HG02763 (cell line): ENCODE results near the gene ADNP2.
A peak's percentile ranks its signal among the peaks of the same experiment; 100 is the strongest.
"Not testable (repeated sequence)": the region's sequence is repeated elsewhere in the genome, so short reads cannot be mapped to it uniquely, and the experiment has no call there.

Experiments used
- ATAC-seq: cut with Tn5 transposase; IDR thresholded peaks from one replicate; pipeline ENCODE4 v1.9.1; 2021; ENCODE audit warnings: mild to moderate bottlenecking, moderate library complexity; ENCODE audit not compliant: unreplicated experiment

The ADNP2 gene

DNA sequence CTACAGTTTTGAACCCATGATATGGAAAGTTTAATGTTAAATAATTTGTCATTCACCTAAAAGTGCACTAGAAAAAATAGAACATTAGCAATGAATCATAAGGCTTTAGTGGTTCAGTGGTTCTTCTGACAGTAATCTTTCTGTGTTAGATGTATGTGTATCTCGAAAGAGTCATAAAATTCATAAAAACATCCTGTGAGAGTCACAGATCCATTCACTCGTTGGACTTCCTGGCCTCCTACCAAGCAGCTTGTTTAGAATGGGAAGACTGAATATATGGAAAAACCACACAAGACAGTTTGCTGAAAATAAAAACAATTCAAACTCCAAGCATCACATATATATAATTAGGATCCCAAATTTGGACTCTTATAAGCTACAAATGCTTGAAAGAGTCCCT lies 34.8 kb downstream of the ADNP2 start:
- no peak for ATAC-seq

DNA sequence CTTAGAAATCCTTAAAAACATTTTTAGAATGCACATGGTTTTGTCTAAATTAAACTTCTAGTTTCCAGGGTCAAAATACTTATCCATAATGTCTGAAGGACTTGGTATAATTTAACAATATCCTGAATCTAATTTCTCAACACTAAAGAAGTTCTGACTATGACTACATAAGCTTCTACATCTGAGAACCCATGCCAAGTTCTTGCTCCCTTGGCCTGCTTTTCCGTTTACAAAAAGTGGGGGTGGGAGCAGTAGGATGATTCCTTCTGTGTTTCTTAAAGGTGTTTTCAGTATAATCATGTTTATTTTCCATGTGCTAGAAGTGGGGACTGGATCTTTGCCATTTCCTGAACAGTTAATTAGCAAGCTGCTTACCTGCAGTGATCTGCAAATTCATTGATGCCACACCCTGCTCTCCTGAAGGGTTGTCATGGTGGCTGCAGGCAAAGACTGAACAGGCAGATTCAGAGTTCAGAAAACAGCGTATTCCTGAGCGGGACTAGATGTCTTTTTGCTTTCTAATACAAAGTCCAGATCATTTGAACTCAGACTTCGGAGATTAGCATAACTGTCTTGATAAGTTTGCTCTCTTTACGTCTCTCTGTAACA lies 36.2 kb downstream of the ADNP2 start:
- ATAC-seq, result no peak

DNA sequence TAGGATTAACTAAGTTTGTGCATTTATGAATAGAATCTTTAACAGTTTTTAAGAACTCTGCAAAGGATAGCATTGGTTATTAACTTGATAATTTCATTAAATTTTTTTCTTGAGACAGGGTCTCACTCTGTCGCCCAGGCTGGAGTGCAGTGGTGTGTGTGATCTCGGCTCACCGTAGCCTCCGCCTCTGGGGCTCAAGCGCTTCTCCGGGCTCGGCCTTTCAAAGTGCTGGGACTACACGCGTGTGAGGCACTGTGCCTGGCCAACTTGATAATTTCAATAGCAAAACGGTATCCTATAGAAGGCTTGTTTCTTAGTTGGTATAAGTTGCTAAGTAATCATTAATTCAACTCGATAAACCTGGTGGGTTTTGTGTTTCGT lies 38.0 kb downstream of the ADNP2 start:
- ATAC-seq, result peak; percentile 21

DNA sequence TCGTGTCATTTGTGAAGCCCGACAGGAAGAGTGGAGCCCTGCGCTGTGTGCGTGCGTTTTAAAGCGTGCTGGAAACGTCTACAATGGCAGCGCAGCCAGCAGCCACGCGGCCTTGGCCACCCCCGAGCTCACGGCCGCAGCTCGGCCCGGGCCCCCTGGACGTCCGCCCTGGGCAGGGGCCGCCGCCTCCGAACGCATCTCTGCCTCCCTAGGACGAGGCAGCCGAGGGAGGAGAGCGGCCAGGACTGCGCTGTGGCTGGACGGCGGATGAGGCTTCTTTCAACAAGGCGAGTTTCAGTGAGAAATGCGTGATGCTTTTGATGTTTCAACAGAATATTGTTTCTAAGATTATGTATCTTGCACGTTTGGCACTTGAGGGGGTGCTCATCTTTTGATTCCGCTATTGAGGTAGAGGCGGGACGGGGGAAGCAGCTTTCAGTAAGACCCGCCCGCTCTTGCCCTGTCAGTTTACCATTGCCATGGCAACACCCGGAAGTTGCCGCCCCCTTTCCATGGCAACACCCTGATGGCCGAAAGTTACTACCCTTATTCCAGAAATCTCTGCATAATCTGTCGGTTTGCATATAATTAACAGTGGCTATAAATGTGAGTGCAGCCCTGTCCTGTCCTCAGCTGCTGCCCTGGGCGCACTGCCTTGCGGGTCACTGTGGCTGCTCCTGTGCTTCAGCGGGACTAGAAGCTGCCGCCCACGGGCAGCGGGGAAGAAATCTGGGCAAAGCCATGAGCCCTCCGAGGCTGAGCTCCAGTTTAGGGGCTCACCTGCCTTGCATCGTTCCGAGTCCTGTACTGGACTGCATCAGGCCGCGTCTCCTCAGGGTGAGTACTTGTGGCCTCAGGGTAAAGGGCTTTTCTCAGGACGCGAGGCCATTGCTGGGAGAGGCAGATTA lies 38.6 kb downstream of the ADNP2 start:
- ATAC-seq, result peak; percentile 79

DNA sequence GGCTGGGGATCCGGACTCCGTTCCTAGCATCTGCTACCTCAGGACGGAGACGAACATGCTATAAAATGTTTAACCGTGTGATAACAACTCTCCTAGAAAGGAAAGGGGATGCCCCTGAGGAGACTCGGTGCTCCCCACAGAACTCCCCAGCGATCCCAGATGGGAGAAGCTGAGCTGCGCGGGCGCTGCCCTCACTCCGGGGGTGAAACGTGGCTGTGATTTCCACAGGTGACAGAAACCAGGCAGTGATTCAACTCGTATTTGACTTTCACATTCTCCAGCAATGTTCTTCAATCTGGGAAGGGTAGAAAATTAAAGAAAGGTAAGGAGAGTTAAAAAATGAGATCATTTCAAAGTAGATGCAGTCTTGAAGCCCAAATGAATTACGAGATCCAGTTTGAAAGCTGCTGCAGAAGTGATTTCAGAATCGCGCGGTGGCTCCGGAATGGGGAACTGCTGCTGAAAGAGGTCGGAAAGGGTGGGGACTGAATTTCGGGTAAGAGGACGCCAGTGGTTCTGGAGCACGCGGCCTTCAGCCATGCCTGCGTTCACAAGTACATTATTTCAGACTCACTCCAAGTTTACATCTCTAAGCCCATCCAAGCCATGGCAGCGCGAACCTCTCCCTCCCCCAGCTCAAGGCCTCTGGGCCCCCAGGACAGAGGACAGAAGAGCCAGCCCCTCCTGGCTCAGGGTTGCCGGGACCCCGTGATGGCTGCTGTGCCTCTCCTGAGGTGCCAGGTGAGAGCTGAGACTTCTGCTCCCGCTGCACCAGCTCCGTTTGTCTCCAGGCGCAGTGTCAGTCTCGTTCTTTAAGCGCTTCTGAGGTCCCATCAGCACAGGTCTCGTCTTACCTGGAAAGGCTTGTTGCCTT lies 39.5 kb downstream of the ADNP2 start:
- no peak for ATAC-seq

DNA sequence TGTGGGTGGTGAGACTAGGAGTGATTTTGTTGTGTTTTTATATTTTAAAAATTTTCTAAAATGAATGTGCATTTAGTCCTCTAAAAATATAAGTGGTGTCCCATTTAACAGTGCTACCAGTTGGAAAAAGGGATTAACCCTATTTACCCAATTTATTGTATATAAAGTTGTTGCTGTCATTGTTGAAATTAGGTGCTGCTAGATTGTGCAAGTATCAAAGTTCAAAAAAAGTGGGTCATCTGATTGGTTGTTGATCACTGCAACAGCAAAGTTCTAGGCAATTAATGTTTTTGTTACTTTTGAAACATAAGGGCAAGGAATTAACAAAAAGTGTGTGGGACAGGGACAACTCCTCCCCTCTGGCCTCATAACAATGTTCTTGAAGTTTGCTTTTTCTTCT lies 40.6 kb downstream of the ADNP2 start:
- ATAC-seq, result no peak

DNA sequence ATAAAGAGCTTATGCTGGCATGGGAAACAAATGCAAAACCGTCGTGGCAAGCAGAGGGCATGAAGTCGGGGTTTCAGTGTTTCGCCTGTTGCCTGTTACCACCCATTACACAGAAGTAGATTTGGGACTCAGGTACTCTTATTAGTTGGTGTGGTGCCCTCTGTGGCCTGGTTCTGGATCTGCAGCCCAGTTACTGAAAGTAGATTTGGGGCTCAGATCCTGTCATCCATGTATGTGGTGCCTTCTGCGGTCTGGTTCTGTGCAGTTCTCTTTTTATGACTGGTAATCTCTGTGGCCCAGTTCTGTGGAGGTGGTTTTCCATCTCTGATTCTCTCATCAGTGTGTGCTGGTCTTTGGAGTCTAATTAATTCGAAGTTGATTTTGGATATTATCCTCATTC lies 45.2 kb downstream of the ADNP2 start:
- peak; percentile 59 for ATAC-seq

DNA sequence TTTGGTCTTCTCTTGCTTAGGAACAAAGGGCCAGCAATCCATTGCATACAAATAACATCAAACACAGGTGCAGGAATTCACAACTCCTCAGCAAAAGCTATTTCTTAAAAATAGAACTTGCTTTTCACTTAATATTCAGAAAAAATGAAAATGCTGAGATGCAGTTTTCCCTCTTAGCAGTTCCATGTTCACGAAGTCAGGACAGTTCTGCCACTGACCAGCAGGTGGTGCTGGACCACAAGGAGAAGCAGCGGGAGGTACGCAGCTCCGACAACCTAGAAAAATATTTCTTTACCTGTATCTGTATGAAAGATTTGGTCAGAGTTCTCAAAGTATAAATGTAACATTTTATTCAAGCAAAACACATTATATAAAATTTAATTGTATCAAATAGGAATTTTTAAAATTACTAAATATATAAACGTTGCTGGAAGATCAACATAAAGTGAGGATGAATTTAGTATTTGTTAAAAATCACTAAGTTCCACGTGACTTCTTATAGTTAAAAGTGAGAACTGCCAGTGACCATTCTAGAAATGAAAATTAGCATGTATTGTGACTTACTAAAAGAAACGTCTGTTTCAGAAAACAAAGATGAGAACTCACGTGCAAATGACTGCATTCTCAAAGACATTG lies 48.8 kb downstream of the ADNP2 start:
- ATAC-seq, result no peak

DNA sequence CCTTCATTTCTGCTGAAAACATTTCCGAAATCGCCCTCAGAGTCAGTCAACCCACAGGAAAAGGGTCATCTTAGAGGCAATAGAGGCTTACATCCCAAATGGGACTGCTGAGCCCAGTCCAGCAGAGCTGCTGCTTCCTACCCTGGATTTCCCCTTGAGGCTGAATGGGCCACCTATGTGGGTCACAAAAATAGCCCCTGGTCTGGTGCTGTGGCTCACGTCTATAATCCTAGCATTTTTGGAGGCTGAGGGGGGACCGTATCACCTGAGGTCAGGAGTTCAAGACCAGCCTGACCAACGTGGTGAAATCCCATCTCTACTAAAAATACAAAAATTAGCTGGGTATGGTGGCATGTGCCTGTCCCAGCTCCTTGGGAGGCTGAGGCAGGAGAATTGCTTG lies 49.3 kb downstream of the ADNP2 start:
- ATAC-seq, result no peak

DNA sequence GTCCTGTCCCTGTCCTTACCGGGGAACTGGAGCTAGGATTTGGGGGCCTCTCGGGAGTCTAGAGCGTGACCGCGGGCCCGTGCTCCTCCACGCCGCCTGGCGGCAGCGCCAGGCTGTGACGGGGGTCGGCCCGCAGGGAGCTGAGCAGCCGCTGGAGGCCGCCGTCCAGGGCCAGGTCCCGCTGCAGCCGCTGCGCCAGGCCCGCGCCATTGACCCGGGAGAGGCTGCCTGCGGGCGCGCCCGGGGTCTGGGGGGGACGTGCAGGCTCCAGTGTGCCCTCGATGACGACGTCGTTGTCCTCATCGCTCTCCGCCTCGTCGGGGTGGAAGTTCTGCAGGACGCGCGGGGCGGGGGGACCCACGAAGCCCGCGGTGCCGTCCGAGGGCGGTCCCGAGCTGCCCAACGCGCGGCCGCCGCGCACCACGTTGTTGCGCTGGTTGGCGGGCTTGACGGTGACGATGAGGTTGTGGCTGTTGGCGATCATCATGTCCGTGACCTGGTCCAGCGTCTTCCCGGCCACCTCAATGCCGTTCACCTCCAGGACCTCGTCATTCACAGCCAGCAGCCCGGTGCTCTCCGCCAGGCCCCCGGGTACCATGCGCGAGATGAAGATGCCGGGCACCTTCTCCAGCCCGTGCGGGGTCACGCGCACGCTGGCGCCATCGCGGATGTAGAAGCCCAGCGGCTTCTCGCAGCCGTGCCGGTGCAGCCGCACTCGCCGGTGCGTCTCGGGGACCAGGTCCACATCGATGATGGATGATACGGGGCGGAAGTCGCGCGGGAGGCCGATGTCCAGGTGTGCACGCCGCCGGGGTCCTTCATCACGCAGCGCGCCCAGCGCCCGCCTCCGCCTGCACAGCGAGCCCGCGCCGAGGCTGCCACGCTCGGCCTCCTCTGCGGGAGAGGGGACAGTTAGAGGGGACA lies 50.9 kb downstream of the ADNP2 start:
- ATAC-seq, result no peak

DNA sequence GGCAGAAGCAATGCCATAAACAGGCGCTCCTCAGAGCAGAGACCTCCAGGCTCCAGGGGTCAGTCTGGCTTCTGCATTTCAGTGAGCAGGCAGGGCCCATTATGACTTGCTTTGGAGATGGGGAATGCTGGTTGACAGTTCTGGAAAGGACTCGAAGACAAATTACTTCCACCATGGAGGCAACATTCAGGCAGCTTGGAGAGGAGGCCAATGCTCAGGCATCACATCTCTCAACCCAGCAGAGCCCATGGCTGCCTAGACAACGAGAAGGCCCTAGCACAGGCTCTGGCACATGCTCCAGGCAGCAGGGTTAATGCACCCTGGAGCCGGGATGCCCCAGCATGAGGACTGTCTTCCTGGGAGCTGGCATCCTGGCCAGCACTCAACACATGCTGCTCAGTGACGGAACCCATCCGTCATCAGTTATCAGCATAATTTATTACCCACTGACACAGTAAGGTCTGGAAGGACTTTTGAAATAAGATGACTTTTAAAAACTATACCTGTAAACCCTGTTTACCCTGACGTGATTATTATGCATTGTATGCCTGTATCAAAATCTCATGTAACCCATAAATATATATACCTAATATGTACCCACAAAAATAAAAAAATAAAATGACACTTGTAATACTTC lies 52.8 kb downstream of the ADNP2 start:
- ATAC-seq, result no peak

DNA sequence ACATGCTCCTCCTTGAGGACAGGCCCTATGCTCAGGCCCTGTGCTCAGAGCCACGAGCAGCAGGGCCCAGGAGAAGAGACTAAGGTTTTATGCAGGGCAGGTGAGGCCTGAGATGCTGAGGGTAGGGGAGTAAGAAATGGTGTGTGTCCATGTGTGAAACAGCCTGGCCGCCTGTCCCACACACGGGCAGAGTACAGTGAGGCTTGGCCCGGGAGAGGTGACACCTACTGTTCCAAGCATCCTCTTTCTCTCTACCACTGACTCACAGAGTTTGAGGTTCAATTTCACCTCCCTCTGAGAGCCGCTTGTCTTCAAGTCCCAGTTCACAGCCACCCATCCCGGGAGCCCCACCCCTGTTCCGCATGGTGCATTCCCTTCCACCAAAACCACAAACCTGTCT lies 54.1 kb downstream of the ADNP2 start:
- ATAC-seq, result no peak

DNA sequence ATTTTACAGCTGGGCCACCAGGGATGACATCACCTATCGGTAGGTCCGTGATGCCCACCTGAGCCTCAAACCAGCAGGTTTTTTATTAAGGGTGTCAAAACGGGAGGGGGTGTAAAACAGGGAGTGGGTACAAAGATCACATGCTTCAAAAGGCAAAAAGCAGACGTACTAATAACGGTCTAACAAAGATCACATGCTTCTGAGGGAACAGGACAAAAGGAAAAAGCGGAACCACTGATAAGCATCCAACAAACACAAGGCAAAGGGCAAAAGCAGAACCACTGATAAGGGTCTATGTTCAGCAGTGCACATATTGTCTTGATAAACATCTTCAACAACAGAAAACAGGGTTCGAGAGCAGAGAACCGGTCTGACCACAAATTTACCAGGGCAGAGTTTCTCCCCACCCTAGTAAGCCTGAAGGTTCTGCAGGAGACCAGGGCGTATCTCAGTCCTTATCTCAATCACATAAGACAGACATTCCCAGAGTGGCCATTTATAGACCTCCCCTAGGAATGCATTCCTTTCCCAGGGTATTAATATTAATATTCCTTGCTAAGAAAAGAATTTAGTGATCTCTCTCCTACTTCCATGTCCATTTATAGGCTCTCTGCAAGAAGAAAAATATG lies 55.8 kb downstream of the ADNP2 start:
- ATAC-seq, result not testable (repeated sequence)

DNA sequence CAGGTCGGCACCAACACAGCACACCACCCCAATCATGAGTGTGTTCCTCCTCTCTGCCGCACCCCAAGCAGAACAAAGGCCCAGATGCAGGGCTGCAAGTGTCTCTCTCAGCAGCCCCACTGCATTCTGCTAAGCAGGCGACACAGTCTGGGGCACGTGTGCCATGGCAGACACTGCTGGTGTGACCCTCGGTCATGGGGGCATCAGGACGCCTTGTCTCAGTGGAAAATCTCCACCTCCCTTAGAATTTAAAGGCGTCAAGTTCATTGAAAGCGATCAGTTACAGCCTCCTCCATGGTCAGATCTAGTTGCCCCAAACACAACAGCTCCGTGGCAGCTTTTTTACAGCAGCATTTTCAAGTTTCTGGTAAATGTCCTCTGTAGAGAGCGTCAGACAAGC lies 57.2 kb downstream of the ADNP2 start:
- ATAC-seq, result no peak

DNA sequence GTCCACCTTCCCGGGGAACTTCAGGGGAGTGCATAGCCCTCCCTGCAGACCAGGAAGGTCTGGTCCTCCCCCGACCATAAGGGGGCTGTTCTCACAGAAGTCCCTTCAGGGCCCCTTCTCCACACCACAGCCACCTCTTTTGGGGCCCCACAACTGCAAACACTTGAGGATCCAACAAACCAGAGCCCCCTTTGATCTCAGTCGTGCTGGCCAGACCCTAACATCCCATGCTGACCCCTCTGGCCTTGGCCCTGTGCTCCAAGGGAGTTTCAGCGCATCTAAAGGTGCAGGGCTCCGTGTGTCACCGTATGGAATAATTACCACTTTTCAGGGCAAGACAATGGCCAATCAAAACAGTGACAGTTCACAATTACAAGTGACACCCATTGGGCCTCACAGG lies 57.7 kb downstream of the ADNP2 start:
- ATAC-seq, result no peak

DNA sequence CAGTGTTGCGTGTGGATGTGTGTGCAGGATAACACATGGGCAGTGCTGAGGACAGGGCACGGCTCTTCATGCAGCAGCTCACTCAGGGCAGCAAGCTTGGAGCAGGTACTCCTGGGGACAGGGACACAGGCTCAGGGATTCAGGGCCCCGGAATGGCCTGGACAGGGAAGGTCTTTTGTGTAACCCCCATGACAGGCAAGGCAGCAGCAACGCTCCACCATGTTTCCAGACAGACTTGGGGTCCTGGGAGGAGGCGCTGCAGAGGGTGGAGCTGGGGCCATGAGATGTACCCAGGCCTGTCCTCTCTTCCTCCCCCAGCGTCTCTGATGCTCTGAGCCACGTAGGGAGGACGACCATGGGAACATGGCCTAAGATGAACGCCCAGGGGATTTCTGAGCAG lies 58.3 kb downstream of the ADNP2 start:
- ATAC-seq, result no peak

DNA sequence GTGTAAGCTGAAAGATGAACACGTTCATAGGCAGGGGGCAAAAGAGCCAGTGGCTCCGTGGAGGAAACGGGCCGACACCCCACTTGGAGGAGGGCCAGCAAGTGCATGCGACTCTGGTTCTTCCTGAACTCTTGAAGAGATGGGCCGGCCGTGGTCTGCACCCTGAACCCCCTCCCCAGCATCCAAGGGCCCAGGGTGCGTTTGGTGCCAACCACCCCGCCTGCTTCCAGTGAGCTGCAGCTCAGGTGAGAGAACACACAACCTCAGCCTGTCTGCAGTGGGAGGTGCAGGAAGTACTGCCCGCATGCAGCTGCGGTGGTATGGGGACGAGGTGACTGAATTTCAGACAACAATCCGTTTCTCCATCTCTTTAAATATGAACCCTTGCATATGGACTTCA lies 58.9 kb downstream of the ADNP2 start:
- ATAC-seq, result no peak

DNA sequence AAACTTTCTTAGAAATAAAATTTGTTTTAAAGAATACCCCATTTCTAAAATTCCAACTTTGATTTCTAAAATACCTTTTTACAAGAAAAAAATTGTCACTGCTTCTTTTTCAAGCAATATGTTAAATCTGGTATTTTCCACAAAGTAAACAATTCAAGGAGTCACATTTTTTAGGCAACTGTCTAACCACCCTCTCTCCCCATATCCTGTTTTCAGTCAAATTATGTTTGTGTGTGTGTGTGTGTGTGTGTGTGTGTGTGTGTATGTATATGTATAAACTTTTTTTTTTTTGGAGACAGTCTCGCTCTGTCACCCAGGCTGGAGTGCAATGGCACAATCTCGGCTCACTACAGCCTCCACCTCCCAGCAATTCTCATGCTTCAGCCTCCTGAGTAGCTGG lies 59.3 kb downstream of the ADNP2 start:
- ATAC-seq, result no peak

DNA sequence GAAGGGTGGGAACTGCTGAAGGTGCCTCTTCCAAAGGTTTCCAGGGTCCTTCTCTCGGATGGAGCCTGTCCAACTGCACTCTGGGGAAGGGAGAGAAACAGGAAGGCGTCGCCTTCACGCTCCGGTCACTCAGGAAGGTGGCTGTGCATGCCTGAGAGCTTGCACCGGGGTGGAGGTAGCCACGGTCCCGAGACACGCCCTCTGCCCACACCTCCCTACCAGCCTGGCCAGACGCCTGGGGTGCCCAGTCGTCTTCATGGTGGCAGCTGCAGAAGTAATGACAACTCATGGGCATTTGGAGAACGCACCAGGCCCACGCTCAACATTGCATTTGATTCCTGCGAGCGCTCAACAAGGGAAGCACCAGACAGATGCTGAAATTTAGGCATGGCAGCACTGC lies 59.9 kb downstream of the ADNP2 start:
- no peak for ATAC-seq
